HL-60 (cell line): ENCODE data around the gene TMEM217.

Experiments used
- POLR2AphosphoS5 ChIP-seq: IDR thresholded peaks from 2 replicates; pipeline ENCODE4 v1.6.1; 2012; ENCODE audit warnings: low read depth
- TF ChIP-seq, protein P1 (sequence below): IDR thresholded peaks from one replicate; pipeline ENCODE4 v1.5.1; 2011; ENCODE audit warnings: low read length, control low read depth, inconsistent platforms; ENCODE audit not compliant: insufficient read depth

DNA sequence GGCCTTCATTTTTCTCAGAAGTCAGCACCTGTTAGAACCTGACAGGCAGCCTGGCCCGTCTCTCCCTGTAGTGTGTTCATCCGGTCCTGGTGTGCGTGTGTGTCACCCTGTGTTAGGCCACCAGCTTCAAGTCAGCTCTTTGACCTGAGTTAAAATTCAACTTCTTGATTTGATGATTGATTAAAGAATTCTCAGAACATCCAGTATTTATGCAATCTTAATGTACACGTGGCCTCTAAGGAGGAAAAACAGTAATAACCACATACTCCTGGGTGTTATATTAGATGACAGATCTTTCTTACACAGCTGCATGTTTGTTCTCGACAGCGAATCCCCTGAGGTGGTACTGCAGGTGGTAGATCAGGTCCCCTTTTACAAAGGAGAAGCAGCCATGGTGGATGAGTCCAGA, 19.1 kb upstream of the TMEM217 start:
- TF ChIP-seq, protein P1, sequence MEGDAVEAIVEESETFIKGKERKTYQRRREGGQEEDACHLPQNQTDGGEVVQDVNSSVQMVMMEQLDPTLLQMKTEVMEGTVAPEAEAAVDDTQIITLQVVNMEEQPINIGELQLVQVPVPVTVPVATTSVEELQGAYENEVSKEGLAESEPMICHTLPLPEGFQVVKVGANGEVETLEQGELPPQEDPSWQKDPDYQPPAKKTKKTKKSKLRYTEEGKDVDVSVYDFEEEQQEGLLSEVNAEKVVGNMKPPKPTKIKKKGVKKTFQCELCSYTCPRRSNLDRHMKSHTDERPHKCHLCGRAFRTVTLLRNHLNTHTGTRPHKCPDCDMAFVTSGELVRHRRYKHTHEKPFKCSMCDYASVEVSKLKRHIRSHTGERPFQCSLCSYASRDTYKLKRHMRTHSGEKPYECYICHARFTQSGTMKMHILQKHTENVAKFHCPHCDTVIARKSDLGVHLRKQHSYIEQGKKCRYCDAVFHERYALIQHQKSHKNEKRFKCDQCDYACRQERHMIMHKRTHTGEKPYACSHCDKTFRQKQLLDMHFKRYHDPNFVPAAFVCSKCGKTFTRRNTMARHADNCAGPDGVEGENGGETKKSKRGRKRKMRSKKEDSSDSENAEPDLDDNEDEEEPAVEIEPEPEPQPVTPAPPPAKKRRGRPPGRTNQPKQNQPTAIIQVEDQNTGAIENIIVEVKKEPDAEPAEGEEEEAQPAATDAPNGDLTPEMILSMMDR: no peak
- no peak for TF ChIP-seq POLR2AphosphoS5
